Thyroid gland (tissue), 4 donors: ENCODE results near the gene COL19A1.

Experiments
- POLR2A ChIP-seq, 2 donors: fragments of 450-650 bp; IDR thresholded peaks; one replicate each; pipeline ENCODE4 v1.6.1; 2017; ENCODE audit warnings: antibody characterized with exemption in 2 of 2, mild to moderate bottlenecking in 2 of 2, moderate library complexity in 1 of 2
- TF ChIP-seq, protein P1 (sequence below), 6 experiments: fragments of 200-600 bp in 3 of 6; fragments of 450-650 bp in 3 of 6; sonication (generic) in 3 of 6; IDR thresholded peaks; one replicate each; pipeline ENCODE4 v1.5.1; 2016 to 2019; ENCODE audit warnings: antibody characterized with exemption in 6 of 6, mild to moderate bottlenecking in 2 of 6, inconsistent platforms in 1 of 6, moderate library complexity in 1 of 6

GRCh38 chr6:70252604-70253003 lies 386.2 kb downstream of the COL19A1 start:
- TF ChIP-seq, protein P1, sequence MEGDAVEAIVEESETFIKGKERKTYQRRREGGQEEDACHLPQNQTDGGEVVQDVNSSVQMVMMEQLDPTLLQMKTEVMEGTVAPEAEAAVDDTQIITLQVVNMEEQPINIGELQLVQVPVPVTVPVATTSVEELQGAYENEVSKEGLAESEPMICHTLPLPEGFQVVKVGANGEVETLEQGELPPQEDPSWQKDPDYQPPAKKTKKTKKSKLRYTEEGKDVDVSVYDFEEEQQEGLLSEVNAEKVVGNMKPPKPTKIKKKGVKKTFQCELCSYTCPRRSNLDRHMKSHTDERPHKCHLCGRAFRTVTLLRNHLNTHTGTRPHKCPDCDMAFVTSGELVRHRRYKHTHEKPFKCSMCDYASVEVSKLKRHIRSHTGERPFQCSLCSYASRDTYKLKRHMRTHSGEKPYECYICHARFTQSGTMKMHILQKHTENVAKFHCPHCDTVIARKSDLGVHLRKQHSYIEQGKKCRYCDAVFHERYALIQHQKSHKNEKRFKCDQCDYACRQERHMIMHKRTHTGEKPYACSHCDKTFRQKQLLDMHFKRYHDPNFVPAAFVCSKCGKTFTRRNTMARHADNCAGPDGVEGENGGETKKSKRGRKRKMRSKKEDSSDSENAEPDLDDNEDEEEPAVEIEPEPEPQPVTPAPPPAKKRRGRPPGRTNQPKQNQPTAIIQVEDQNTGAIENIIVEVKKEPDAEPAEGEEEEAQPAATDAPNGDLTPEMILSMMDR (IDR thresholded peaks at IDR 0.05), result no peak
- TF ChIP-seq POLR2A (IDR thresholded peaks at IDR 0.05), result no peak
